Lower leg skin (tissue), 3 donors: ENCODE results near the gene NBR1.
"Not testable (repeated sequence)": the region's sequence is repeated elsewhere in the genome, so short reads cannot be mapped to it uniquely, and the experiment has no call there.

ENCODE experiments used
- POLR2A ChIP-seq, 2 donors: fragments of 450-650 bp; IDR thresholded peaks; one replicate each; pipeline ENCODE4 v1.6.1; 2016 to 2017; ENCODE audit warnings: antibody characterized with exemption in 2 of 2, mild to moderate bottlenecking in 1 of 2, moderate library complexity in 1 of 2
- TF ChIP-seq, protein P1 (sequence below), 3 donors: fragments of 450-650 bp; IDR thresholded peaks; one replicate each; pipeline ENCODE4 v1.5.1; 2016; ENCODE audit warnings: antibody characterized with exemption in 3 of 3, mild to moderate bottlenecking in 3 of 3, moderate library complexity in 2 of 3

DNA sequence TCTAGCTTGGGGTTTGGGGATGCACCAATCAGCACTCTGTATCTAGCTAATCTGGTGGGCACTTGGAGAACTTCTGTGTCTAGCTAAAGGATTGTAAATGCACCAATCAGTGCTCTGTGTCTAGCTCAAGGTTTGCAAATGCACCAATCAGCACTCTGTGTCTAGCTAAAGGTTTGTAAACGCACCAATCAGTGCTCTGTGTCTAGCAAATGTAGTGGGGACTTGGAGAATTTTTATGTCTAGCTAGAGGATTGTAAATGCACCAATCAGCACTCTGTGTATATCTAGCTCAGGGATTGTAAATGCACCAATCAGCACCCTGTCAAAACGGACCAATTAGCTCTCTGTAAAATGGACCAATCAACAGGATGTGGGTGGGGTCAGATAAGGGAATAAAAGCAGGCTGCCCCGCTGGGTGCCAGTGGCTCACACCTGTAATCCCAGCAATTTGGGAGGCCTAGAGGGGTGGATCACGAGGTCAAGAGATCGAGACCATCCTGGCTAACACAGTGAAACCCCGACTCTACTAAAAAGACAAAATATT, 43.6 kb upstream of the NBR1 start:
- TF ChIP-seq, protein P1, sequence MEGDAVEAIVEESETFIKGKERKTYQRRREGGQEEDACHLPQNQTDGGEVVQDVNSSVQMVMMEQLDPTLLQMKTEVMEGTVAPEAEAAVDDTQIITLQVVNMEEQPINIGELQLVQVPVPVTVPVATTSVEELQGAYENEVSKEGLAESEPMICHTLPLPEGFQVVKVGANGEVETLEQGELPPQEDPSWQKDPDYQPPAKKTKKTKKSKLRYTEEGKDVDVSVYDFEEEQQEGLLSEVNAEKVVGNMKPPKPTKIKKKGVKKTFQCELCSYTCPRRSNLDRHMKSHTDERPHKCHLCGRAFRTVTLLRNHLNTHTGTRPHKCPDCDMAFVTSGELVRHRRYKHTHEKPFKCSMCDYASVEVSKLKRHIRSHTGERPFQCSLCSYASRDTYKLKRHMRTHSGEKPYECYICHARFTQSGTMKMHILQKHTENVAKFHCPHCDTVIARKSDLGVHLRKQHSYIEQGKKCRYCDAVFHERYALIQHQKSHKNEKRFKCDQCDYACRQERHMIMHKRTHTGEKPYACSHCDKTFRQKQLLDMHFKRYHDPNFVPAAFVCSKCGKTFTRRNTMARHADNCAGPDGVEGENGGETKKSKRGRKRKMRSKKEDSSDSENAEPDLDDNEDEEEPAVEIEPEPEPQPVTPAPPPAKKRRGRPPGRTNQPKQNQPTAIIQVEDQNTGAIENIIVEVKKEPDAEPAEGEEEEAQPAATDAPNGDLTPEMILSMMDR (IDR thresholded peaks at IDR 0.05), result not testable (repeated sequence)
- not testable (repeated sequence) for TF ChIP-seq POLR2A (IDR thresholded peaks at IDR 0.05)
